Natural killer cell (primary cell): ENCODE results near the gene CCDC102A. TPM values are rescaled to one million over a fixed set of nuclear protein-coding genes. Genes with fewer than 3 reads are reported as not detected.

Experiments
- ATAC-seq, 3 donors: fragments of 150-1000 bp in 2 of 3; fragments of 200-7000 bp in 1 of 3; cut with Tn5 transposase; 1 replicate in 1 of 3; 2 replicates in 2 of 3; pipeline ENCODE4 v1.10.0; 2021; ENCODE audit warnings: mild to moderate bottlenecking in 2 of 3, moderate library complexity in 2 of 3
- DNase-seq, 2 donors: peaks; one replicate each; pipeline versions ENCODE4 v3.0.0 to v3.0.0-alpha.2; 2013 to 2021; ENCODE audit warnings: mixed read lengths in 1 of 2
- H3K27ac ChIP-seq: one replicate; pipeline ENCODE4 v1.5.1; 2013; ENCODE audit warnings: mild to moderate bottlenecking, low read length
- H3K27me3 ChIP-seq: one replicate; pipeline ENCODE4 v1.6.1; 2013; ENCODE audit warnings: low read length; ENCODE audit not compliant: control insufficient read depth, insufficient read depth
- H3K36me3 ChIP-seq: one replicate; pipeline ENCODE4 v1.6.1; 2013; ENCODE audit warnings: low read length; ENCODE audit not compliant: control insufficient read depth, insufficient read depth
- H3K4me1 ChIP-seq: one replicate; pipeline ENCODE4 v1.6.1; 2013; ENCODE audit warnings: low read length; ENCODE audit not compliant: control insufficient read depth, insufficient read depth
- H3K4me3 ChIP-seq: one replicate; pipeline ENCODE4 v1.5.1; 2013; ENCODE audit warnings: low read length
- H3K9me3 ChIP-seq: one replicate; pipeline ENCODE4 v1.6.1; 2013; ENCODE audit warnings: low read length; ENCODE audit not compliant: control insufficient read depth, insufficient read depth
- H3K27ac Mint-ChIP-seq, 2 donors: one replicate each; pipeline ENCODE4 v1.8.0; 2022; ENCODE audit warnings: mild to moderate bottlenecking in 2 of 2, mixed read lengths in 2 of 2, moderate library complexity in 1 of 2
- H3K27me3 Mint-ChIP-seq, 2 donors: one replicate each; pipeline ENCODE4 v1.8.0; 2022; ENCODE audit warnings: low read depth in 2 of 2, mixed read lengths in 2 of 2
- H3K36me3 Mint-ChIP-seq: one replicate; pipeline ENCODE4 v1.8.0; 2022; ENCODE audit warnings: mixed read lengths
- H3K4me1 Mint-ChIP-seq, 2 donors: one replicate each; pipeline ENCODE4 v1.8.0; 2022; ENCODE audit warnings: mixed read lengths in 2 of 2
- H3K4me3 Mint-ChIP-seq: one replicate; pipeline ENCODE4 v1.8.0; 2022; ENCODE audit warnings: mild to moderate bottlenecking, moderate library complexity, mixed read lengths
- H3K9me3 Mint-ChIP-seq, 2 donors: one replicate each; pipeline ENCODE4 v1.8.0; 2022; ENCODE audit warnings: mixed read lengths in 2 of 2
- WGBS: methylation state at CpG from one replicate; pipeline ENCODE4 v1.1.7; 2013; ENCODE audit warnings: missing lambda C conversion rate; ENCODE audit not compliant: insufficient coverage; 5-methylcytosine and 5-hydroxymethylcytosine counted together
- intact Hi-C: fragments of 100-400 bp; cut with micrococcal nuclease; formaldehyde crosslinking; loops from one replicate; pipeline ENCODE4 v1.14.2; 2022
- total RNA-seq, 4 donors: library from RNA; stranded (reverse); fragments of 120-200 nt in 1 of 4; gene quantifications; one replicate each; pipeline versions ENCODE4 v1.2.3 to v1.2.4, GENCODE V29; 2013 to 2022
- TF ChIP-seq, protein P1 (sequence below): fragments of 200-600 bp; IDR thresholded peaks from one replicate; pipeline ENCODE4 v1.8.0; 2022; ENCODE audit warnings: antibody characterized with exemption

Gene CCDC102A
- total RNA-seq, 3 donors from 2014 or later (not counting 1 experiment from before 2014, with no cell fraction given): 15.5 to 24.4 (median 17.1) TPM

DNA sequence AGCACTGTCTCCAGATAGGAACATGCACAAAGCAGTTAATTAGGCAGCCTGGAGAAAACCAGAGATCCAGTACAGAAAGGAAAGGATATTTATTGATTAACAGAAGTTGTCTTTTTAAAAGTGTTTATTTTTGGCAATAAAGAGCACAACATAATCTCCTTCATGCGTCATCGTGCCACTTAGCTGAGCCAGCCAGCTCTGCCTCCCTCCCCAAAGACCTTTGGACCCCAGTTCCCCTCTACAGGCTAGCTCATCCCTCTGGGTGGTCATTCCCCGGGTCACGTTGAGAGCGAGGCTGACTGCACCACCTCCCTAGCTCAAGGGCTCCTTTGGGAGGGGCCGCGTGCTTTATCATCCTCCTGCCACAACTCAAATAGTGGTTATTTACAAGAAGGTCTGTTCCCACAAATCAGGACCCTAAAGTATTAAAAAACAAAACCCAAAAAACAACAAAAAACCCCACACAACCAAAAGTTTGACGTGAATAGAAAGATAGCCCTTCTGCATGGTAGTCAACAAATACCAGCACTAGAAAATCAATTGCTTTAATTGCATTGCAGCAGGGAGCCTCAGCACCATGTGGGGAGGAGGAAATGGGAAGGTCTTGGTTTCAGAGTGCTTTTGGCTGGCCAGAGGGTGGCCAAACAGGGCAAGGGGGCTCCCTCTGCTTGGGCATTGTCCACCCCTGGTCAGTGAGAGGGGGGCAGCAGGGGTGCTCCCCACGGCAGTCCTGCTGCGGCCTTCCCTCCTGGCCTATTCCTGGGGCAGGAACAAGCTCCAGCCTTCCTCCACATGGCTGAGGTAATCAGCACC, 64.3 kb downstream of the CCDC102A start:
- Mint-ChIP-seq H3K4me3 (no peak overlapping the region), H3K27me3 (no peaks in the 10 kb centered on the region), H3K4me1 (peaks cover 7 to 16% of the 10 kb centered on the region in 2 donors), H3K36me3 (peaks cover 13% of the 10 kb centered on the region), H3K27ac (peak overlapping the region in 1 of 2 donors; percentile 70), H3K9me3 (no peaks in the 10 kb centered on the region)
- H3K4me3 ChIP-seq: no peak overlapping the region
- H3K36me3 ChIP-seq: peaks cover 42% of the 10 kb centered on the region
- H3K27me3 ChIP-seq: no peaks in the 10 kb centered on the region
- DNase-seq: no peak
- TF ChIP-seq, protein P1, sequence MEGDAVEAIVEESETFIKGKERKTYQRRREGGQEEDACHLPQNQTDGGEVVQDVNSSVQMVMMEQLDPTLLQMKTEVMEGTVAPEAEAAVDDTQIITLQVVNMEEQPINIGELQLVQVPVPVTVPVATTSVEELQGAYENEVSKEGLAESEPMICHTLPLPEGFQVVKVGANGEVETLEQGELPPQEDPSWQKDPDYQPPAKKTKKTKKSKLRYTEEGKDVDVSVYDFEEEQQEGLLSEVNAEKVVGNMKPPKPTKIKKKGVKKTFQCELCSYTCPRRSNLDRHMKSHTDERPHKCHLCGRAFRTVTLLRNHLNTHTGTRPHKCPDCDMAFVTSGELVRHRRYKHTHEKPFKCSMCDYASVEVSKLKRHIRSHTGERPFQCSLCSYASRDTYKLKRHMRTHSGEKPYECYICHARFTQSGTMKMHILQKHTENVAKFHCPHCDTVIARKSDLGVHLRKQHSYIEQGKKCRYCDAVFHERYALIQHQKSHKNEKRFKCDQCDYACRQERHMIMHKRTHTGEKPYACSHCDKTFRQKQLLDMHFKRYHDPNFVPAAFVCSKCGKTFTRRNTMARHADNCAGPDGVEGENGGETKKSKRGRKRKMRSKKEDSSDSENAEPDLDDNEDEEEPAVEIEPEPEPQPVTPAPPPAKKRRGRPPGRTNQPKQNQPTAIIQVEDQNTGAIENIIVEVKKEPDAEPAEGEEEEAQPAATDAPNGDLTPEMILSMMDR: no peak
- no peak for ATAC-seq
- intact Hi-C loops: no loop called here
- no peak overlapping the region for H3K27ac ChIP-seq
- no peaks in the 10 kb centered on the region for H3K9me3 ChIP-seq
- 92% methylated on average over 10 of the region's 10 CpGs for WGBS
- peaks cover 12% of the 10 kb centered on the region for H3K4me1 ChIP-seq

DNA sequence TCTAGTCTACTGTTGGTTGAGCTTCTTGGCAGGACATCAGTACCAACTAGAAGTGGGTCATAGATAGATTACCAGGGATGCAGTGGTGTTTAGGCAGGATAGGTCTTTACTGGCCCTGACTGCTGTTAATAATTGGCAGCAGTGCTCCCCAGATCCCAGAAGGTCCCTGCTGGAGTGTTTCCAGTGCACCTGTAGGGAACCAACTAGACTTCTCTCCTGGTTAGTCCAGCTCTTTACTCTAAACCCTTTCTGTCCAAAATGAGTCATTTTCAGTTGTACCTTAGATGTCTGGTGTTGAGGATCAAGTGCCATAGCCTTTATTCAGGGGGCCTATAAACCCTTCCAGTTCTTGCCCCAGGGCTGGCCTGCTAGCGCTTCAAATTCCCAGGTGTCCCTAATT, 65.2 kb downstream of the CCDC102A start:
- H3K27me3 ChIP-seq: no peaks in the 10 kb centered on the region
- peaks cover 6% of the 10 kb centered on the region for H3K4me1 ChIP-seq
- Mint-ChIP-seq H3K27ac (no peak overlapping the region), H3K4me1 (peaks cover 3 to 10% of the 10 kb centered on the region in 2 donors), H3K9me3 (no peaks in the 10 kb centered on the region), H3K27me3 (no peaks in the 10 kb centered on the region), H3K36me3 (peaks cover 14% of the 10 kb centered on the region), H3K4me3 (no peak overlapping the region)
- H3K36me3 ChIP-seq: peaks cover 47% of the 10 kb centered on the region
- 100% methylated on average over 1 of the region's 1 CpG for WGBS
- no peak for ATAC-seq
- no peak overlapping the region for H3K4me3 ChIP-seq
- intact Hi-C loops: no loop called here
- TF ChIP-seq, protein P1: no peak
- H3K9me3 ChIP-seq: no peaks in the 10 kb centered on the region
- no peak overlapping the region for H3K27ac ChIP-seq
- no peak for DNase-seq

DNA sequence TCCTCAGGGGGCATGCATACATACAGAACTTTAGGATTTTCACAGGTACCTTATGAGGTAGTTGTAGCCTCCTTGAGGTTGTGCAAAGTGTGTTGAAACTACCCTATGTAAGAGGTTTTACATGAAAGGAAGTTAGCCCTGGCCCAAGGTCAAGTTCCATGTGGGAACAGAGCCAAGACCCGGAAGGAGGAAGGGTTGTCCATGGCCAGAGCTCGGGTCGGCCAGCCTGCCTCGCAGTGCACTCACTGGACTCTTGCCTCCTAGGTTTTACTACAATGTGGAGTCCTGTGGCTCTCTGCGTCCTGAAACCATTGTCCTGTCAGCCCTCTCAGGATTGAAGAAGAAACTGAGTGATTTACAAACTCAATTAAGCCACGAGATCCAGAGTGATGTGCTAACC, 65.7 kb downstream of the CCDC102A start:
- ATAC-seq (no peak), DNase-seq (no peak)
- Mint-ChIP-seq H3K4me3 (no peak overlapping the region), H3K9me3 (no peaks in the 10 kb centered on the region), H3K36me3 (peaks cover 19% of the 10 kb centered on the region), H3K4me1 (peaks cover 6% of the 10 kb centered on the region in 2 donors), H3K27ac (no peak overlapping the region), H3K27me3 (no peaks in the 10 kb centered on the region)
- peaks cover 52% of the 10 kb centered on the region for H3K36me3 ChIP-seq
- no peak overlapping the region for H3K27ac ChIP-seq
- H3K4me3 ChIP-seq: no peak overlapping the region
- 89% methylated on average over 6 of the region's 6 CpGs for WGBS
- H3K4me1 ChIP-seq: peaks cover 1% of the 10 kb centered on the region
- TF ChIP-seq, protein P1: no peak
- H3K27me3 ChIP-seq: no peaks in the 10 kb centered on the region
- no peaks in the 10 kb centered on the region for H3K9me3 ChIP-seq
- intact Hi-C loops: no loop called here
